GM23338 (cell line): ENCODE measurements around the gene MPHOSPH9. TPM values are rescaled to one million over a fixed set of nuclear protein-coding genes. Genes with fewer than 3 reads are reported as not detected.

ENCODE experiments used
- ATAC-seq: fragments of 200-7000 bp; cut with Tn5 transposase; 3 replicates; pipeline ENCODE4 v1.9.1; 2020
- DNase-seq: peaks from one replicate; pipeline ENCODE4 v3.0.0-alpha.2; 2015; ENCODE audit warnings: low spot score
- H2AFZ ChIP-seq: fragments of 200-600 bp; sonication (generic); 2 replicates; pipeline ENCODE4 v1.8.0; 2016; ENCODE audit warnings: antibody characterized with exemption, mild to moderate bottlenecking, moderate library complexity
- H3F3A ChIP-seq: fragments of 200-600 bp; sonication (generic); replicated peaks from 2 replicates; pipeline ENCODE4 v1.8.0; 2017; ENCODE audit warnings: antibody characterized with exemption, mixed run types, low read depth
- H3K27ac ChIP-seq: fragments of 200-600 bp; sonication (generic); 2 replicates; pipeline ENCODE4 v1.6.1; 2016; ENCODE audit warnings: low read depth
- H3K27me3 ChIP-seq: fragments of 200-600 bp; sonication (generic); 2 replicates; pipeline ENCODE4 v1.8.0; 2016; ENCODE audit warnings: mild to moderate bottlenecking, mixed run types, moderate library complexity; ENCODE audit not compliant: insufficient read depth
- H3K36me3 ChIP-seq: fragments of 200-600 bp; sonication (generic); 2 replicates; pipeline ENCODE4 v1.8.0; 2016; ENCODE audit warnings: mild to moderate bottlenecking; ENCODE audit not compliant: insufficient read depth
- H3K4me1 ChIP-seq: fragments of 200-600 bp; sonication (generic); 2 replicates; pipeline ENCODE4 v1.8.0; 2016; ENCODE audit warnings: mild to moderate bottlenecking, moderate library complexity; ENCODE audit not compliant: insufficient read depth
- H3K4me2 ChIP-seq: fragments of 200-600 bp; sonication (generic); 2 replicates; pipeline ENCODE4 v1.7.1; 2017; ENCODE audit warnings: mixed run types
- H3K4me3 ChIP-seq: fragments of 200-600 bp; sonication (generic); 2 replicates; pipeline ENCODE4 v1.6.1; 2016; ENCODE audit warnings: mixed run types
- H3K79me2 ChIP-seq: fragments of 200-600 bp; sonication (generic); replicated peaks from 2 replicates; pipeline ENCODE4 v1.8.0; 2017; ENCODE audit warnings: mild to moderate bottlenecking; ENCODE audit not compliant: insufficient read depth
- H3K9me2 ChIP-seq: fragments of 200-600 bp; sonication (generic); 2 replicates; pipeline ENCODE4 v1.8.0; 2017; ENCODE audit not compliant: insufficient read depth
- H4K20me1 ChIP-seq: fragments of 200-600 bp; sonication (generic); replicated peaks from 2 replicates; pipeline ENCODE4 v1.8.0; 2017; ENCODE audit warnings: mild to moderate bottlenecking; ENCODE audit not compliant: insufficient read depth
- H3K27ac Mint-ChIP-seq: 2 replicates; pipeline ENCODE4 v1.8.0; 2020; ENCODE audit warnings: inconsistent platforms, mild to moderate bottlenecking, moderate library complexity, mixed read lengths
- H3K27me3 Mint-ChIP-seq: 3 replicates; pipeline ENCODE4 v1.8.0; 2022; ENCODE audit warnings: low read depth, mild to moderate bottlenecking, moderate library complexity, mixed read lengths, inconsistent platforms; ENCODE audit not compliant: insufficient read depth, poor library complexity
- H3K36me3 Mint-ChIP-seq: 3 replicates; pipeline ENCODE4 v1.8.0; 2021; ENCODE audit warnings: low read depth, mild to moderate bottlenecking, inconsistent platforms, moderate library complexity, mixed read lengths
- H3K4me1 Mint-ChIP-seq: 3 replicates; pipeline ENCODE4 v1.8.0; 2020; ENCODE audit warnings: mild to moderate bottlenecking, inconsistent platforms, mixed read lengths
- H3K4me3 Mint-ChIP-seq: 3 replicates; pipeline ENCODE4 v1.8.0; 2021; ENCODE audit warnings: moderate library complexity, mild to moderate bottlenecking, inconsistent platforms, mixed read lengths
- H3K9me3 Mint-ChIP-seq: 3 replicates; pipeline ENCODE4 v1.8.0; 2020; ENCODE audit warnings: moderate library complexity, mild to moderate bottlenecking, inconsistent platforms, mixed read lengths
- EZH2 ChIP-seq: fragments of 200-600 bp; sonication (generic); IDR thresholded peaks from one replicate; pipeline ENCODE4 v1.8.0; 2017; ENCODE audit warnings: antibody characterized with exemption, mild to moderate bottlenecking, low read depth; ENCODE audit not compliant: unreplicated experiment
- JUNB ChIP-seq: IDR thresholded peaks from one replicate; pipeline ENCODE4 v1.6.1; 2016; ENCODE audit warnings: antibody characterized with exemption; ENCODE audit not compliant: unreplicated experiment
- ZNF114 ChIP-seq: fragments of 250-450 bp; sonication (Bioruptor Pico); IDR thresholded peaks from 2 replicates; pipeline ENCODE4 v1.5.0; 2020; ENCODE audit warnings: mild to moderate bottlenecking, moderate library complexity
- ZNF462 ChIP-seq: fragments of 250-450 bp; sonication (Bioruptor Pico); IDR thresholded peaks from 2 replicates; pipeline ENCODE4 v1.5.0; 2020; ENCODE audit warnings: mild to moderate bottlenecking, moderate library complexity
- polyA plus RNA-seq: library from polyadenylated mRNA; unstranded; fragments of >200 nt; fragmentation: Nextera tagmentation; extraction: Ambion mirVana; gene quantifications from 2 replicates; pipeline ENCODE4 v1.2.1, GENCODE V29; 2016
- total RNA-seq: library from RNA; depleted of rRNA; stranded (reverse); fragments of >200 nt; shearing (Covaris generic); gene quantifications from 2 replicates; pipeline ENCODE4 v1.2.3, GENCODE V29; 2014
- TF ChIP-seq, protein P1 (sequence below): IDR thresholded peaks from one replicate; pipeline ENCODE4 v1.6.1; 2018; ENCODE audit warnings: antibody characterized with exemption; ENCODE audit not compliant: unreplicated experiment
- TF ChIP-seq, protein P2 (sequence below): IDR thresholded peaks from 2 replicates; pipeline ENCODE4 v1.6.1; 2016; ENCODE audit warnings: antibody characterized with exemption
- TF ChIP-seq, protein P3 (sequence below), 2 experiments: fragments of 200-600 bp in 1 of 2; sonication (generic) in 1 of 2; conservative IDR thresholded peaks; 2 replicates each; pipeline versions ENCODE4 v1.5.1 to v1.6.1; 2016 to 2017; ENCODE audit warnings: antibody characterized with exemption in 2 of 2, low read depth in 2 of 2, mild to moderate bottlenecking in 2 of 2, moderate library complexity in 1 of 2

MPHOSPH9 gene
- total and polyA plus RNA-seq, 2 experiments from 2014 or later: 30.5 to 77.9 TPM

DNA sequence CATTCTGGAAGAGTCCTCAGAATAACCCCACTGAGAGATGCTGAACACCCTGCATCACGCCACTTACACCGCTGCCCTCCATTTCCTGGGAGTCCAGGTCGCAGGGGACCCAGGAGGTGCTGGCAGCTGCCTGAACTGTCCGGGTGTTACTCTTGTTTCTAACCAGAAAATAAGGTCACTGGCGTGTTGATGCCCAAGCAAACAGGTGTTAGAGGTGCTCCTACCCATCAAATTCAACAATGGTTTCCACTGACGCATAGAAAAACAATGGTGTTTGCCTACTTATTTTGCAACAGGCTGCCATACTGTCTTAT lies 105.8 kb downstream of the MPHOSPH9 start (continued):
- TF ChIP-seq, protein P1, sequence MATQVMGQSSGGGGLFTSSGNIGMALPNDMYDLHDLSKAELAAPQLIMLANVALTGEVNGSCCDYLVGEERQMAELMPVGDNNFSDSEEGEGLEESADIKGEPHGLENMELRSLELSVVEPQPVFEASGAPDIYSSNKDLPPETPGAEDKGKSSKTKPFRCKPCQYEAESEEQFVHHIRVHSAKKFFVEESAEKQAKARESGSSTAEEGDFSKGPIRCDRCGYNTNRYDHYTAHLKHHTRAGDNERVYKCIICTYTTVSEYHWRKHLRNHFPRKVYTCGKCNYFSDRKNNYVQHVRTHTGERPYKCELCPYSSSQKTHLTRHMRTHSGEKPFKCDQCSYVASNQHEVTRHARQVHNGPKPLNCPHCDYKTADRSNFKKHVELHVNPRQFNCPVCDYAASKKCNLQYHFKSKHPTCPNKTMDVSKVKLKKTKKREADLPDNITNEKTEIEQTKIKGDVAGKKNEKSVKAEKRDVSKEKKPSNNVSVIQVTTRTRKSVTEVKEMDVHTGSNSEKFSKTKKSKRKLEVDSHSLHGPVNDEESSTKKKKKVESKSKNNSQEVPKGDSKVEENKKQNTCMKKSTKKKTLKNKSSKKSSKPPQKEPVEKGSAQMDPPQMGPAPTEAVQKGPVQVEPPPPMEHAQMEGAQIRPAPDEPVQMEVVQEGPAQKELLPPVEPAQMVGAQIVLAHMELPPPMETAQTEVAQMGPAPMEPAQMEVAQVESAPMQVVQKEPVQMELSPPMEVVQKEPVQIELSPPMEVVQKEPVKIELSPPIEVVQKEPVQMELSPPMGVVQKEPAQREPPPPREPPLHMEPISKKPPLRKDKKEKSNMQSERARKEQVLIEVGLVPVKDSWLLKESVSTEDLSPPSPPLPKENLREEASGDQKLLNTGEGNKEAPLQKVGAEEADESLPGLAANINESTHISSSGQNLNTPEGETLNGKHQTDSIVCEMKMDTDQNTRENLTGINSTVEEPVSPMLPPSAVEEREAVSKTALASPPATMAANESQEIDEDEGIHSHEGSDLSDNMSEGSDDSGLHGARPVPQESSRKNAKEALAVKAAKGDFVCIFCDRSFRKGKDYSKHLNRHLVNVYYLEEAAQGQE: no peak
- no peak for TF ChIP-seq JUNB
- TF ChIP-seq, protein P2, sequence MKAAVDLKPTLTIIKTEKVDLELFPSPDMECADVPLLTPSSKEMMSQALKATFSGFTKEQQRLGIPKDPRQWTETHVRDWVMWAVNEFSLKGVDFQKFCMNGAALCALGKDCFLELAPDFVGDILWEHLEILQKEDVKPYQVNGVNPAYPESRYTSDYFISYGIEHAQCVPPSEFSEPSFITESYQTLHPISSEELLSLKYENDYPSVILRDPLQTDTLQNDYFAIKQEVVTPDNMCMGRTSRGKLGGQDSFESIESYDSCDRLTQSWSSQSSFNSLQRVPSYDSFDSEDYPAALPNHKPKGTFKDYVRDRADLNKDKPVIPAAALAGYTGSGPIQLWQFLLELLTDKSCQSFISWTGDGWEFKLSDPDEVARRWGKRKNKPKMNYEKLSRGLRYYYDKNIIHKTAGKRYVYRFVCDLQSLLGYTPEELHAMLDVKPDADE: no peak

- no peaks in the 10 kb centered on the region for H3F3A ChIP-seq
- no peaks in the 10 kb centered on the region for H3K36me3 ChIP-seq
- DNase-seq: no peak
- no peaks in the 10 kb centered on the region for H4K20me1 ChIP-seq
- no peaks in the 10 kb centered on the region for H3K27me3 ChIP-seq
- Mint-ChIP-seq H3K9me3 (no peaks in the 10 kb centered on the region), H3K4me3 (no peak overlapping the region), H3K4me1 (peaks cover 6% of the 10 kb centered on the region; the same call in 2 of the 3 replicates), H3K27me3 (peaks cover 7% of the 10 kb centered on the region), H3K36me3 (no peaks in the 10 kb centered on the region), H3K27ac (peak overlapping the region; percentile 53; the same call in 1 of the 2 replicates)
- H3K4me3 ChIP-seq: no peak overlapping the region
- peaks cover 4% of the 10 kb centered on the region; the same call in 1 of the 2 replicates for H3K9me2 ChIP-seq
- TF ChIP-seq, protein P3, sequence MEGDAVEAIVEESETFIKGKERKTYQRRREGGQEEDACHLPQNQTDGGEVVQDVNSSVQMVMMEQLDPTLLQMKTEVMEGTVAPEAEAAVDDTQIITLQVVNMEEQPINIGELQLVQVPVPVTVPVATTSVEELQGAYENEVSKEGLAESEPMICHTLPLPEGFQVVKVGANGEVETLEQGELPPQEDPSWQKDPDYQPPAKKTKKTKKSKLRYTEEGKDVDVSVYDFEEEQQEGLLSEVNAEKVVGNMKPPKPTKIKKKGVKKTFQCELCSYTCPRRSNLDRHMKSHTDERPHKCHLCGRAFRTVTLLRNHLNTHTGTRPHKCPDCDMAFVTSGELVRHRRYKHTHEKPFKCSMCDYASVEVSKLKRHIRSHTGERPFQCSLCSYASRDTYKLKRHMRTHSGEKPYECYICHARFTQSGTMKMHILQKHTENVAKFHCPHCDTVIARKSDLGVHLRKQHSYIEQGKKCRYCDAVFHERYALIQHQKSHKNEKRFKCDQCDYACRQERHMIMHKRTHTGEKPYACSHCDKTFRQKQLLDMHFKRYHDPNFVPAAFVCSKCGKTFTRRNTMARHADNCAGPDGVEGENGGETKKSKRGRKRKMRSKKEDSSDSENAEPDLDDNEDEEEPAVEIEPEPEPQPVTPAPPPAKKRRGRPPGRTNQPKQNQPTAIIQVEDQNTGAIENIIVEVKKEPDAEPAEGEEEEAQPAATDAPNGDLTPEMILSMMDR (conservative IDR thresholded peaks at IDR 0.05; ENCODE audit: low read depth in 2 of 2): peak; percentile 16 to 21; a peak in 2 of 4 replicates
- TF ChIP-seq JUNB: no peak
- no peak for TF ChIP-seq EZH2
- no peak for TF ChIP-seq ZNF114 (CRISPR knock-in tag)
- TF ChIP-seq ZNF462: no peak
- H3K27ac ChIP-seq: no peak overlapping the region
- H3K4me2 ChIP-seq: no peak overlapping the region
- H3K4me1 ChIP-seq: no peaks in the 10 kb centered on the region
- no peak overlapping the region; the same call in 1 of the 2 replicates for H2AFZ ChIP-seq
- no peak for ATAC-seq
- H3K79me2 ChIP-seq: no peaks in the 10 kb centered on the region
Measured at GRCh38 chr12:123126294-123127181, 106.4 kb downstream of the MPHOSPH9 start.
